Small intestine (tissue), 7 donors: Measurements from ENCODE around the gene TRIM3. TPM values are rescaled to one million over a fixed set of nuclear protein-coding genes. Genes with fewer than 3 reads are reported as not detected.

ENCODE experiments used
- DNase-seq, 2 donors: peaks; one replicate each; pipeline versions ENCODE4 v3.0.0 to v3.0.0-alpha.2; 2013
- FAIRE-seq: peaks from 2 replicates; lab custom pipeline; 2012; peaks lifted over from hg19 to GRCh38; lab: Jason Lieb, UNC
- H3K27ac ChIP-seq, 3 donors: one replicate each; pipeline ENCODE4 v1.5.1; 2013; ENCODE audit warnings: low read length in 2 of 3, mild to moderate bottlenecking in 2 of 3, control low read depth in 1 of 3, inconsistent platforms in 1 of 3, low read depth in 1 of 3, moderate library complexity in 1 of 3
- H3K27me3 ChIP-seq, 3 donors: one replicate each; pipeline ENCODE4 v1.6.1; 2013; ENCODE audit warnings: low read length in 3 of 3, inconsistent platforms in 1 of 3; ENCODE audit not compliant: control insufficient read depth in 3 of 3, insufficient read depth in 3 of 3
- H3K36me3 ChIP-seq, 3 donors: one replicate each; pipeline ENCODE4 v1.6.1; 2013; ENCODE audit warnings: low read length in 3 of 3, inconsistent platforms in 1 of 3, low read depth in 1 of 3, mild to moderate bottlenecking in 1 of 3, moderate library complexity in 1 of 3; ENCODE audit not compliant: control insufficient read depth in 3 of 3, insufficient read depth in 2 of 3
- H3K4me1 ChIP-seq, 3 donors: one replicate each; pipeline ENCODE4 v1.6.1; 2013; ENCODE audit warnings: low read length in 2 of 3, inconsistent platforms in 1 of 3, low read depth in 1 of 3, mild to moderate bottlenecking in 1 of 3, moderate library complexity in 1 of 3; ENCODE audit not compliant: control insufficient read depth in 3 of 3, insufficient read depth in 2 of 3
- H3K4me3 ChIP-seq, 3 donors: one replicate each; pipeline ENCODE4 v1.5.1; 2013; ENCODE audit warnings: low read length in 3 of 3, control low read depth in 1 of 3, inconsistent platforms in 1 of 3, low read depth in 1 of 3, mild to moderate bottlenecking in 1 of 3, moderate library complexity in 1 of 3
- H3K9me3 ChIP-seq, 2 donors: one replicate each; pipeline ENCODE4 v1.6.1; 2013; ENCODE audit warnings: low read depth in 1 of 2, low read length in 1 of 2; ENCODE audit not compliant: control insufficient read depth in 2 of 2, insufficient read depth in 1 of 2
- WGBS, 3 donors: extraction: QIAGEN DNeasy Blood & Tissue Kit; methylation state at CpG; one replicate each; pipeline ENCODE4 v1.1.7; 2013; 5-methylcytosine and 5-hydroxymethylcytosine counted together
- polyA plus RNA-seq, 4 donors: library from polyadenylated mRNA; stranded (reverse) in 3 of 4; unstranded in 1 of 4; fragments of 200-250 nt in 3 of 4; fragments of 120-200 nt in 1 of 4; gene quantifications; one replicate each; pipeline versions ENCODE4 v1.2.1 to v1.2.3, GENCODE V29; 2013
- donor health status: healthy with polysubstance abuse.
- donor health status: control.
- donor health status: control.
- donor health status: Bipolar disorder and iron deficiency.
- donor health status: healthy.

The TRIM3 gene
- polyA plus RNA-seq, 4 donors = 11.0 to 96.4 (median 39.3) TPM

- H3K4me3 ChIP-seq = no peak within 1 kb of the TSS
Observed at GRCh38 chr11:6440906-6441358, 32.8 kb downstream of the TRIM3 start, which contains the start of gene HPX. Gene HPX, minus strand, starts transcription at chr11:6440987. Its CDS starts 24 bp downstream, at chr11:6440963.

GRCh38 chr11:6438979-6439571 is 34.7 kb downstream of the TRIM3 start:
- FAIRE-seq = no peak
- Histone ChIP-seq H3K27ac (no peak overlapping the region), H3K9me3 (no peaks in the 10 kb centered on the region), H3K27me3 (no peaks in the 10 kb centered on the region), H3K36me3 (no peaks in the 10 kb centered on the region), H3K4me3 (no peak overlapping the region), H3K4me1 (peaks cover 0 to 20% (median 0%) of the 10 kb centered on the region in 3 donors)
- WGBS, 3 donors = 4 to 8% (median 7%) methylated on average over 1 of the region's 1 CpG
- peak; percentile 76 to 79 for DNase-seq

More at GRCh38 chr11:6440906-6441358, 32.8 kb downstream of the TRIM3 start, which contains the start of gene HPX:
- FAIRE-seq (no peak), DNase-seq (no peak)
- Histone ChIP-seq H3K9me3 (no peaks in the 10 kb centered on the region), H3K27ac (no peak within 1 kb of the TSS), H3K4me1 (peaks cover 0 to 20% (median 0%) of the 10 kb centered on the region in 3 donors), H3K27me3 (no peaks in the 10 kb centered on the region), H3K36me3 (no peaks in the 10 kb centered on the region)
- WGBS, 3 donors = 80 to 93% (median 87%) methylated on average over 3 of the region's 3 CpGs

GRCh38 chr11:6437993-6438392 is 35.7 kb downstream of the TRIM3 start:
- H3K4me3 ChIP-seq = no peak overlapping the region
- FAIRE-seq = no peak
- no peaks in the 10 kb centered on the region for H3K27me3 ChIP-seq
- H3K9me3 ChIP-seq = no peaks in the 10 kb centered on the region
- H3K27ac ChIP-seq = no peak overlapping the region
- peaks cover 0 to 17% (median 0%) of the 10 kb centered on the region in 3 donors for H3K4me1 ChIP-seq
- 62 to 72% (median 66%) methylated on average over 3 of the region's 3 CpGs for WGBS, 3 donors
- DNase-seq = peak in 1 of 2 donors; percentile 33
- H3K36me3 ChIP-seq = no peaks in the 10 kb centered on the region

GRCh38 chr11:6437423-6437822 is 36.3 kb downstream of the TRIM3 start:
- DNase-seq (no peak), FAIRE-seq (no peak)
- no peak overlapping the region for H3K27ac ChIP-seq
- 91 to 92% (median 91%) methylated on average over 12 of the region's 12 CpGs for WGBS, 3 donors
- no peaks in the 10 kb centered on the region for H3K36me3 ChIP-seq
- no peaks in the 10 kb centered on the region for H3K9me3 ChIP-seq
- no peak overlapping the region for H3K4me3 ChIP-seq
- no peaks in the 10 kb centered on the region for H3K27me3 ChIP-seq
- peaks cover 0 to 17% (median 0%) of the 10 kb centered on the region in 3 donors for H3K4me1 ChIP-seq

- 54 to 71% (median 61%) methylated on average over 5 of the region's 5 CpGs for WGBS, 3 donors
- H3K9me3 ChIP-seq = no peaks in the 10 kb centered on the region
- H3K4me3 ChIP-seq = no peak overlapping the region
- H3K4me1 ChIP-seq = peaks cover 0 to 1% (median 0%) of the 10 kb centered on the region in 3 donors
- no peaks in the 10 kb centered on the region for H3K27me3 ChIP-seq
- H3K36me3 ChIP-seq = peaks cover 0 to 3% (median 0%) of the 10 kb centered on the region in 3 donors
- FAIRE-seq (no peak), DNase-seq (peak in 1 of 2 donors; percentile 13)
- H3K27ac ChIP-seq = no peak overlapping the region
Observed at GRCh38 chr11:6433998-6434660, 39.6 kb downstream of the TRIM3 start.

- Histone ChIP-seq H3K27ac (no peak overlapping the region), H3K4me1 (no peaks in the 10 kb centered on the region), H3K27me3 (no peaks in the 10 kb centered on the region), H3K4me3 (no peak overlapping the region), H3K9me3 (no peaks in the 10 kb centered on the region), H3K36me3 (peaks cover 0 to 3% (median 0%) of the 10 kb centered on the region in 3 donors)
- FAIRE-seq = no peak
- WGBS, 3 donors = 84 to 89% (median 89%) methylated on average over 3 of the region's 3 CpGs
- DNase-seq = no peak
Observed at GRCh38 chr11:6431861-6432260, 41.9 kb downstream of the TRIM3 start.

GRCh38 chr11:6427516-6427915 is 46.2 kb downstream of the TRIM3 start:
- FAIRE-seq = no peak
- Histone ChIP-seq H3K36me3 (peaks cover 0 to 3% (median 0%) of the 10 kb centered on the region in 3 donors), H3K4me3 (no peak overlapping the region)

GRCh38 chr11:6420677-6421076 is 53.1 kb downstream of the TRIM3 start:
- no peaks in the 10 kb centered on the region for H3K36me3 ChIP-seq
- peaks cover 0 to 11% (median 3%) of the 10 kb centered on the region in 3 donors for H3K4me1 ChIP-seq
- peaks cover 0 to 6% (median 0%) of the 10 kb centered on the region in 3 donors for H3K27me3 ChIP-seq
- no peak overlapping the region for H3K27ac ChIP-seq
- 87 to 93% (median 90%) methylated on average over 3 of the region's 3 CpGs for WGBS, 3 donors
- H3K9me3 ChIP-seq = no peaks in the 10 kb centered on the region
- FAIRE-seq (no peak), DNase-seq (no peak)
- H3K4me3 ChIP-seq = no peak overlapping the region

More at GRCh38 chr11:6427516-6427915, 46.2 kb downstream of the TRIM3 start:
- no peak for DNase-seq
- H3K4me1 ChIP-seq = no peaks in the 10 kb centered on the region
- no peaks in the 10 kb centered on the region for H3K9me3 ChIP-seq
- no peak overlapping the region for H3K27ac ChIP-seq
- H3K27me3 ChIP-seq = peaks cover 0 to 6% (median 0%) of the 10 kb centered on the region in 3 donors
